ENCODE results near the gene PALLD.
"Not testable (repeated sequence)": the region's sequence is repeated elsewhere in the genome, so short reads cannot be mapped to it uniquely, and the experiment has no call there.

The PALLD gene

GRCh38 chr4:168777277-168777965 is 280.6 kb downstream of the PALLD start:
- no peak for DNase-seq

- no peak for DNase-seq
Observed at GRCh38 chr4:168781341-168781740, 284.5 kb downstream of the PALLD start.

GRCh38 chr4:168781926-168782325 is 285.1 kb downstream of the PALLD start:
- DNase-seq, result no peak

GRCh38 chr4:168782439-168782838 is 285.6 kb downstream of the PALLD start:
- no peak for DNase-seq

- no peak for DNase-seq
Observed at GRCh38 chr4:168784786-168785461, 288.1 kb downstream of the PALLD start.

GRCh38 chr4:168787334-168787733 is 290.5 kb downstream of the PALLD start:
- DNase-seq, result no peak

GRCh38 chr4:168787801-168788595 is 291.1 kb downstream of the PALLD start:
- DNase-seq, result no peak

- DNase-seq, result no peak
Observed at GRCh38 chr4:168790898-168791297, 294.0 kb downstream of the PALLD start.

- DNase-seq, result no peak
Observed at GRCh38 chr4:168791376-168791775, 294.5 kb downstream of the PALLD start.

- DNase-seq, result no peak
Observed at GRCh38 chr4:168793542-168793941, 296.7 kb downstream of the PALLD start.

GRCh38 chr4:168794092-168794707 is 297.3 kb downstream of the PALLD start:
- DNase-seq, result no peak

- DNase-seq, result no peak
Observed at GRCh38 chr4:168794881-168795280, 298.0 kb downstream of the PALLD start.

- DNase-seq, result no peak
Observed at GRCh38 chr4:168795346-168795745, 298.5 kb downstream of the PALLD start.

GRCh38 chr4:168796362-168797106 is 299.7 kb downstream of the PALLD start:
- DNase-seq, result no peak

- no peak for DNase-seq
Observed at GRCh38 chr4:168797194-168797593, 300.3 kb downstream of the PALLD start.

GRCh38 chr4:168797738-168798375 is 301.0 kb downstream of the PALLD start:
- DNase-seq, result no peak

- DNase-seq, result no peak
Observed at GRCh38 chr4:168800926-168801325, 304.1 kb downstream of the PALLD start.

GRCh38 chr4:168802222-168802621 is 305.4 kb downstream of the PALLD start:
- no peak for DNase-seq

- DNase-seq, result not testable (repeated sequence)
Observed at GRCh38 chr4:168803052-168803451, 306.2 kb downstream of the PALLD start.

GRCh38 chr4:168803732-168804131 is 306.9 kb downstream of the PALLD start:
- no peak for DNase-seq

- no peak for DNase-seq
Observed at GRCh38 chr4:168804146-168804545, 307.3 kb downstream of the PALLD start.

GRCh38 chr4:168805341-168805740 is 308.5 kb downstream of the PALLD start:
- no peak for DNase-seq

Data from DMS153 (cell line).